Measurements from ENCODE around the gene ATIC.

- TF ChIP-seq, protein P1, sequence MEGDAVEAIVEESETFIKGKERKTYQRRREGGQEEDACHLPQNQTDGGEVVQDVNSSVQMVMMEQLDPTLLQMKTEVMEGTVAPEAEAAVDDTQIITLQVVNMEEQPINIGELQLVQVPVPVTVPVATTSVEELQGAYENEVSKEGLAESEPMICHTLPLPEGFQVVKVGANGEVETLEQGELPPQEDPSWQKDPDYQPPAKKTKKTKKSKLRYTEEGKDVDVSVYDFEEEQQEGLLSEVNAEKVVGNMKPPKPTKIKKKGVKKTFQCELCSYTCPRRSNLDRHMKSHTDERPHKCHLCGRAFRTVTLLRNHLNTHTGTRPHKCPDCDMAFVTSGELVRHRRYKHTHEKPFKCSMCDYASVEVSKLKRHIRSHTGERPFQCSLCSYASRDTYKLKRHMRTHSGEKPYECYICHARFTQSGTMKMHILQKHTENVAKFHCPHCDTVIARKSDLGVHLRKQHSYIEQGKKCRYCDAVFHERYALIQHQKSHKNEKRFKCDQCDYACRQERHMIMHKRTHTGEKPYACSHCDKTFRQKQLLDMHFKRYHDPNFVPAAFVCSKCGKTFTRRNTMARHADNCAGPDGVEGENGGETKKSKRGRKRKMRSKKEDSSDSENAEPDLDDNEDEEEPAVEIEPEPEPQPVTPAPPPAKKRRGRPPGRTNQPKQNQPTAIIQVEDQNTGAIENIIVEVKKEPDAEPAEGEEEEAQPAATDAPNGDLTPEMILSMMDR (conservative IDR thresholded peaks at IDR 0.05), result no peak
- no peak for TF ChIP-seq ZFX (IDR thresholded peaks at IDR 0.05)
These were observed 66.2 kb downstream of the ATIC start for GRCh38 chr2:215378045-215378444.

All from C4-2B (cell line).